Neural cell (in vitro differentiated cells): ENCODE data around the gene BCO1.

Source experiments
- CTCF ChIP-seq: fragments of 450-650 bp; IDR thresholded peaks from 2 replicates; pipeline ENCODE4 v1.5.1; 2014; ENCODE audit warnings: antibody characterized with exemption, mild to moderate bottlenecking, moderate library complexity; ENCODE audit not compliant: poor library complexity, severe bottlenecking
- MXI1 ChIP-seq: fragments of 450-650 bp; conservative IDR thresholded peaks from 2 replicates; pipeline ENCODE4 v1.6.1; 2014; ENCODE audit warnings: antibody characterized with exemption, mild to moderate bottlenecking; ENCODE audit not compliant: poor library complexity, severe bottlenecking
- POLR2AphosphoS5 ChIP-seq: IDR thresholded peaks from 2 replicates; pipeline ENCODE4 v1.6.1; 2012
- RAD21 ChIP-seq: fragments of 450-650 bp; conservative IDR thresholded peaks from 2 replicates; pipeline ENCODE4 v1.6.1; 2014; ENCODE audit warnings: antibody characterized with exemption, mild to moderate bottlenecking, moderate library complexity
- REST ChIP-seq: IDR thresholded peaks from 2 replicates; pipeline ENCODE4 v1.6.1; 2012; ENCODE audit warnings: borderline replicate concordance

- TF ChIP-seq REST (no peak), CTCF (no peak), POLR2AphosphoS5 (no peak), RAD21 (no peak), MXI1 (no peak)
Observed at GRCh38 chr16:81278526-81278925, 40.0 kb downstream of the BCO1 start.
